Coronary artery (tissue), 2 donors: ENCODE measurements around the gene ZCWPW2.
A peak's percentile ranks its signal among the peaks of the same experiment; 100 is the strongest.

Experiments
- DNase-seq: peaks from one replicate; pipeline ENCODE4 v3.0.0-alpha.2; 2017; ENCODE audit warnings: low spot score
- H3K27ac ChIP-seq, 2 donors: fragments of 200-600 bp; sonication (generic); one replicate each; pipeline ENCODE4 v1.5.1; 2016 to 2019
- H3K4me3 ChIP-seq: fragments of 200-600 bp; sonication (generic); 2 replicates; pipeline ENCODE4 v1.5.1; 2016; ENCODE audit warnings: mild to moderate bottlenecking, moderate library complexity
- CTCF ChIP-seq: fragments of 200-600 bp; sonication (generic); IDR thresholded peaks from one replicate; pipeline ENCODE4 v1.5.1; 2019; ENCODE audit warnings: antibody characterized with exemption

Gene ZCWPW2

GRCh38 chr3:28316226-28316625, 32.3 kb upstream of the ZCWPW2 start:
- no peak overlapping the region for H3K4me3 ChIP-seq
- no peak for TF ChIP-seq CTCF
- H3K27ac ChIP-seq = no peak overlapping the region
- no peak for DNase-seq

DNA sequence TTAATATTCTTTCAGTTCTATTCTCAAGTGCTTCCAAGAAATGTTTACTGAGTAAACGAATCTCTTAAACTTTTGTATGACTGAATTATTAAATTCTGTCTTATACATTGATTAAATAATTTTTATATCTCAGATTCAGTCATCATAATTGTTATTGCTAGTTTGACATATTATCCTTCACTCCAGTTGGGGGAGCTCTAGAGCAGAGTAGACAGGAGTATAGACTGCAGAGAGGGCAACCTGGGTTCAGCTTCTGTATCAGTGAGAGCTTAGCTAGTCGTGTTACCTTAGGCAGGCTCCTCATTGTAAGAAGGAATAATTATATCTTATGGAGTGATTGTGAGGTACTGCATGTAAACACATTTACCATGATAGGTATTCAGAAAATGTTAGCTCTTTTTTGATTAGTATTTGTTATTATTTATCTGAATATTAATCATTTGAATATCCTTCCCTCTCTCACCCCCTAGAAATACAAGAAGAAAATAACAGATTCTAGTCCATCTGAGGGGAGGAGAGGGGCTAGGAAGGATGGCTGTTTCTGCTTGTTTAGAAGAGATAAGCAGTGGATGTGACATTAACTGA, 31.0 kb upstream of the ZCWPW2 start:
- no peak overlapping the region for H3K27ac ChIP-seq
- DNase-seq = no peak
- H3K4me3 ChIP-seq = no peak overlapping the region
- no peak for TF ChIP-seq CTCF

- DNase-seq = no peak
- Histone ChIP-seq H3K4me3 (no peak overlapping the region), H3K27ac (no peak overlapping the region)
- TF ChIP-seq CTCF = no peak
Observed at GRCh38 chr3:28320981-28321380, 27.5 kb upstream of the ZCWPW2 start.

DNA sequence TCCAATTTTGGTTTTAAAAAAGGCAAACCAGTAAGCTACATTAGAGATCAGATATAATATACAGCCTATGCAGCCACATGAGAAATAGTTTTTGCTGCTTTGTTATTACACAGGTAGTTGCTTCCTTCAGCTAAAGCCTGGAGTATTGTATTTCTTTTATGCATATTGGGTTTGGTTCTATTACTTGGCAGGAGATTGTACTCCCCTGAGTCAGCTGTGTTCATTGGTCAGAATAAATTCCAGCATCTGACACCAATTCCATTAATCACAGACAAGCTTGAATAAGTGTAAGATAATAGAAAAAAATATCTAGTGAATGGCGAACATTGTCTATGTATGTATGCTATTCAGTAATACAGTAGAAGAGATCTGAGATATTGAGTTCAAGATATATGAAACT, 26.1 kb upstream of the ZCWPW2 start:
- no peak for TF ChIP-seq CTCF
- H3K27ac ChIP-seq = no peak overlapping the region
- no peak overlapping the region for H3K4me3 ChIP-seq
- DNase-seq = no peak

- no peak for DNase-seq
- Histone ChIP-seq H3K27ac (no peak overlapping the region), H3K4me3 (no peak overlapping the region)
- no peak for TF ChIP-seq CTCF
Observed at GRCh38 chr3:28326458-28326926, 22.0 kb upstream of the ZCWPW2 start.

- peak; percentile 53 for TF ChIP-seq CTCF
- DNase-seq = no peak
Observed at GRCh38 chr3:28328188-28329151, 20.1 kb upstream of the ZCWPW2 start.

More at GRCh38 chr3:28328188-28329151, 20.1 kb upstream of the ZCWPW2 start:
- H3K27ac ChIP-seq = no peak overlapping the region
- H3K4me3 ChIP-seq = no peak overlapping the region
